Measurements from ENCODE around the gene EHMT1.

The EHMT1 gene

DNA sequence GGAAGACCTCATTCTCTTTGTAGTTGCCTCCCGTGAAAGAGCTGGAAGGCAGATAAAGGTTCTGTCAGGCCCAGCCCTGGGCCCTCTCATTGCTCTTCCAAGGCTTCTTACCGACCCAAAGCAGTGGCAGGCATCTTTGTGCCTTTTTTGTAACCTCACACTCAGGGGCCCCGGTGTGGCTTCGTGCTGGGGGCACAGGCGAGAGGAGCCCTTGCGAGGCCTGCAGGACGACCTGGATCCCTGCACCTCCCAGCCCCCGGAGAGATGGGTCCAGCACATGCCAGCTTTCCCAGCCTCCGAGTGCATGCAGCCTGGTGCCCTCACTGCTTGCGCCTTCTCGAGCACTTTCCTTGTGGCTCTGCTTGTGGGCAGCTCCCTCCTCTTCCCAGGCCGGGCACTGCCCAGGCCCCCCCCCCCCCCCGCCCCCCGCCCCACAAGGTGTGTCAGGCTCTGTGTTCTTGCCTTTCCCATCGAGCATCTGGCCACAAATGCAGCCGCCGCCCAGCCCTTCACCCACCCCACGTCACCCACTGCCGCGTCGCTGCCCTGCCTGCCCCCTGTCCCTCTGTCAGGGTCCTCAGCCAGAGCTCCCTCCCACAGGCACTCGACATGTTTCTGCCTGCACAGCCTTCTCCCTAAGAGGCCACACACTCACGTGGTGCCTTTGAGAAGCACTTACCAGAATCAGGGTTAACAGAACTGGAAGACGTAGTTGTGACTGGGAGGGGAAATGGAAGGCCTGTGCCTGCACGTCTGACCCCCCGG is 195.0 kb downstream of the EHMT1 start:
- DNase-seq: no peak

GRCh38 chr9:137814436-137814835 is 195.6 kb downstream of the EHMT1 start:
- DNase-seq: no peak

GRCh38 chr9:137814841-137815240 is 196.0 kb downstream of the EHMT1 start:
- DNase-seq: no peak

GRCh38 chr9:137815256-137816255 is 196.8 kb downstream of the EHMT1 start:
- DNase-seq: no peak

DNA sequence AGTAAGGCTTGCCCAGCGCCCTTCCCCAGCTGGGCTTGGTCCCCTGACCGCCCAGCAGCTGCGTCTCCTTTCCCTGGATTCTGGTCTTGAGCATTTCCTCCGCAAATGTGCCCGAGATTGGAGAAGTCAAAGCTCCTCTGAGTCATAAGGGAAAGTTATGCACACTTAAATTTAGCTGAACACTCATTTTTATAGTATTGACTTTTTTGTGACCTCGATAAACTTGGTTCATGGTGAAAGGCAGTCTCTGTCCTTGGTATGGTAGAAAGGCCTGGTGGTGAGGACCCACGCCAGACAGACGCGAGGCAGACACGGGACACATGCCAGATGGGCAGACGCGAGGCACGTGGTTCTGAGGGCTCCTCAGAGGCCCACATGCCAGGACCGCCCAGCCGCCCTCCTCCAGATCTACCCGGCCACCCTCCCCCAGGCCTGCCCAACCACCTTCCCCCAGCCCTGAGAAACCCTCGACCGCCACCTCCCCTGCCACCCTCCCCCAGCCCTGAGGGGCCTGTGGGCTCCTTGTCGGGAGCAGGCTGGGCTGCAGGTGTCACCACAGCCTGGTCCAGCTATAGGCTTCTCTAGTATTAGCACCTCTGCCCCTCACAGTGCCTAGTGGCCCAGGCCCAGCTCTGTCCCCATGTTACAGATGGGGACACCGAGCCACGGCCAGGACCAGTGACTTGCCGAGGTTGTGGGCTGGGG is 197.9 kb downstream of the EHMT1 start:
- no peak for DNase-seq

DNA sequence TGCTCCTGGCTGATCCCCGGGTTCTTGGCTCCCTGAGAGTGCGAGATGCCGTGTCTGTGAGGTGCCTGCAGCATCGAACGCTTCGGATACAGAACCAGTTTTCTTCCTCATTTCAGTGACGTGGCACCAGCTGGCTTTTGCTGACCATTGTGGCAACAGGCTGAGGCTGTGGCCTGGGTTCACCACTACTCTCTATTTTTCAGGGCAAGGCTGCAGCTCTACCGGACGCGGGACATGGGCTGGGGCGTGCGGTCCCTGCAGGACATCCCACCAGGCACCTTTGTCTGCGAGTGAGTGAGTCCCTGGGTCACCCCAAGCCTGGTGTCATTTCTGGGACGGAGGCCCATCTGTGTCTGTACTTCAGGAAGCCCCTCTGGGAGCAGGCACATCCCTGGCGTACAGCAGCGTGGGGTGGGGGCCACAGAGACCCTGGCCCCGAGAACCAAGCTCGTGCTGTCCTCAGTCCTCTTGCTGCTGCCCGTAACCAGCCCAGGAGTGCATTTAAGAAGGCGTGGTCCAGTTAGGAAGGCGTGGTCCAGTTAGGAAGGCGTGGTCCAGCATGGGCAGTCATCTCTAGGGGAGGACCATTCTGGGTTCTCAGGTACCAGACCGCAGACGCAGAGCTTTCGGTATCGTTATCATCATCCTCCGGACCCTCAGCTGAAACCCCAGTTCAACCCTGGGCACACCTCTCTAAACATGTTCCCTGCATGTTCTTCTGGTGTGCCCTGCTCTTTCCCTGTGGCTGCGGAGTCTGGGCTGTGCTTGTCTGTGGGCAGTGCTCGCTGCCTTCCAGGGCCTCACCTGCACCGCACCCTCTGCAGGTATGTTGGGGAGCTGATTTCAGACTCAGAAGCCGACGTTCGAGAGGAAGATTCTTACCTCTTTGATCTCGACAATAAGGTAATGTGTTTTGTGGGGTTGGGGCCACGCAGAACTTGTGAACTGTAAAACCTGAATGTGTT is 198.7 kb downstream of the EHMT1 start:
- no peak for DNase-seq

DNA sequence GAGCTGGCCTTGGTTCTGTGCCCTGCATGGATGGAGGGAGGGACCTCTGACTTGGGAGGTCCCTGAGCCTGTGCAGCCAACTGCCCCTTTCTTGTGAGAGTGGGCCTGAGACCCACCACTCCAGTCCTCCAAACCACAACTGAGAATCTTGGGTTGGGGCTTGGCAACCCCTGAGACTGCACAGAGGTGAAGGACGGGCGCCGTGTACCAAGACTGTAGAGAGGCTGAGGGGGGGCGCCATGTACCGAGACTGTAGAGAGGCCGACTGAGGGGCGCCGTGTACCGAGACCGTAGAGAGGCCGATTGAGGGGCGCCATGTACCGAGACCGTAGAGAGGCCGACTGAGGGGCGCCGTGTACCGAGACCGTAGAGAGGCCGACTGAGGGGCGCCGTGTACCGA is 199.5 kb downstream of the EHMT1 start:
- DNase-seq: no peak

DNA sequence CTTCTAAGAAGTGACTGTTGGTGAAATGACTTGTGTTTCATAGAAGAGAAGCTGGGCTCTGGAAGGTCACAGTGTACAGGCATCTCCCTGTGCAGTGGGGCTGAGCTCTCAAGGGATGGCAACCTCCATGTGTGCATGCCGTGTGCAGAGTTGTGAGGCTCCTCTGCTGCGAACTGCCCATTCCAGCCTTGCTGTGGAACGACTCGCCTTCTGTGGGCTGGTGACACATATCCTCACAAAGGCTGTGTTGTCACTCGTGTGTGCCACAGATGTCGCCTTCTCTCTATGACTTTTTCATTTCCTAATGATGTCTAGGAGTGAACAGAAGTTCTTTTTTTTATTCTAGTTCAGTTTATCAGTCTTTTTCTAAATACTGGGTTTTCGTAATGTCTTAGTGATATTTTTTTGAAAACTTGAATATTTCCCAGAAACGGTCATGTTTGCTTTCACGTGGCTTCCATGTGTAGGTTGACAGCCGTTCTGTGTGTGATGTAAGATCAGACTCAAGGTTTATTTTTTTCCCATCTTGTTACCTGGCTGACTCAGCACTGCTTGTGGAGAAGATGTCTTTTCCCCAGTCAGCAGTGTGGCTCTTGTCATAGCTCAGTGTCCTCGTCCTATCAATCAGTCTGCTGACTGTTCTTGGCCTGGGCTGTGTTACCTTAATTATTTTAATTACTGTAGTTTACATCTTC is 201.5 kb downstream of the EHMT1 start:
- DNase-seq: no peak

DNA sequence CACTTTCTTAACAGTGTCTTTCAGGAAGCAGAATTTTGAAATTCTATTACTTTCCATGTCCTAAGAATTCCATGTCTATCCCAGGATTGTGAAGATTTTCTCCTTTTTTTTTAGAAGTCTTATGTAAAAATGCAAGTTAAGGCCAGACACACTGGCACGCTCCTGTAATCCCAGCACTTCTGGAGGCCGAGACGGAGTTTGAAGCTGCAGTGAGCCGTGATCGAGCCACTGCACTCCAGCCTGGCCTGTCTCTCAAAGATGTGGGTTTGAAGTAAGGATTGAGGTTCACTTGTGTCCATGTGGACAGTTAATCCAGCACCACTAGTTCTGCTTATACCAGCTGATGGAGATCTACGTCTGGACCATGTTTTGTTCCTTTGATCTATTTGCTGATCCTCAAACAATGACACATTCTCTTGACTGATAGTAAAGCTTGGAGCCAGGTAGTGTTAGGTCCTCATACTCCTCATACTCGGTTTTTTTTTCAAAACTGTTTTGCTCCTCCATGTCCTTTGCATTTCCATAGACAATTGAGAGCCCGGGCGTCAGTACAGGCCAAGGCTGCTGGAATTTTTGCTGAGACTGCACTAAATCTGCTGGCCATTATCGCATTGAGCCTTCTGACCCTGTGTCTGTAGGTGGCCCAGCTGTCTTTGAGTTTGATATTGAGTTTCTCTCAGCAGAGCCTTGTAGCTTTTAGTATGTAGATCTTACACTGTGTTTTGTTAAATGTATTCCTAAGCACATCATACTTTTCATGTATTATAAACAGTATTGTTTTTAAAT is 205.4 kb downstream of the EHMT1 start:
- DNase-seq: no peak

DNA sequence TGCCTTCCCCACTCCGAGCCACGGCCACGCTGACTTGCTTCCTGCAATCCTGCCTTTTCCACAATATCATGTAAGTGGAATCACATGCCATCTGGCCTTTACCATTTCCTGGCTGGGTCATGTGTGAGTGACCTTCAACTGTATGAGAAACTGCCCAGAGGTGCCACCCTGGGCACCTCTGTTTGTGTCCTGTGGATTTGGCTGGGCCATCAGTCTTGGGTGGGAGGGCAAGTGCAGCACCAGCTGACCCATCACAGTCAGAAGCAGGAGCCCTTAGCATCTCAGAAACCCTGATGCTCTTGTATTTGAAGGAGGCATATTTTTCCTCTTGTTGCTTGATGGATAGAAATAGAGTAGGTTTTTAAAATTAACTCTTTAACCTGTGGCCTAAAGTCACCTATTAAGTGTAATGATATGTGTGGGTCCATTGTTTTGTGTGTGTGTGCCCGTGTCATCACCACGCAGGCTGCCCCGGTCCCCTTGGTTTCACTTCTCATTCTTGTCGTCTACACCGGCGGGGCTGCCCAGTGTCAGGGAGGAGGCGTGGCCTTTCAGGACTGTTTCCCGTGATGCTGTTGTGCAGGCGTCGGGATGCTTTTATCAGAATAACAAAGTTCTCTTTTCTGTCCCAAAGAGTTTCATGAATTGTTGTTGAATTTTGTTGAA is 206.7 kb downstream of the EHMT1 start:
- no peak for DNase-seq

DNA sequence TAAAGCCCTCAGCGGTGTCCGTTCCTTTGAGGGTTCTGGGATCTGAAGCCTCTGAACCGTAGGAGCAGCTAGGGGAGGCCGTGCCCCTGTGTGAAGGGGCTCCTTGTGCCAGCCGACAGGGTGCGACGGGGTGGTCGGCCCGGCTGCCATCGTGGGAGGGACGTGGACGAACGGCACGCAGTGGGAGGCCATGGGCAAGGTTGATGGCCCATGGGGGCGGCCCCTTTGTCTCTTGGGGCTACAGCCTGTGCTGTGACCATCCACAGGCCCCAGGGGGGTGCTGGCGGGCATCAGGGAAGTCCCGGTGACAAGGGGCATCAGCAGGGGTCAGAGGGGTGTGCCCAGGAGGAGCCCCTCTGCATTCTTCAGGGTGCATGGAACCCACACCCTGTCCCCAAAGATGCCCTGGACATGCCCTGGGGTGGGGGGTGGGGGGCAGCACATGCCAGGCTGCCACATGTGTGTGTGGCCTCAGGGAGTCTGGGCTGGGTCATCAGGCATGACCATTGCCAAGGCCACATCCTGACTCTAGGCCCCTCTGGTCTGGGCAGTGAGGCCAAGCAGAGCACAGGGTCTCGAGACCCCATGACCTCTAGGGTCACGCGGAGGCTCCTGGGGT is 209.2 kb downstream of the EHMT1 start:
- DNase-seq: no peak

GRCh38 chr9:137828527-137829259 is 209.9 kb downstream of the EHMT1 start:
- DNase-seq: no peak

- DNase-seq: no peak
Observed at GRCh38 chr9:137829260-137829996, 210.6 kb downstream of the EHMT1 start.

DNA sequence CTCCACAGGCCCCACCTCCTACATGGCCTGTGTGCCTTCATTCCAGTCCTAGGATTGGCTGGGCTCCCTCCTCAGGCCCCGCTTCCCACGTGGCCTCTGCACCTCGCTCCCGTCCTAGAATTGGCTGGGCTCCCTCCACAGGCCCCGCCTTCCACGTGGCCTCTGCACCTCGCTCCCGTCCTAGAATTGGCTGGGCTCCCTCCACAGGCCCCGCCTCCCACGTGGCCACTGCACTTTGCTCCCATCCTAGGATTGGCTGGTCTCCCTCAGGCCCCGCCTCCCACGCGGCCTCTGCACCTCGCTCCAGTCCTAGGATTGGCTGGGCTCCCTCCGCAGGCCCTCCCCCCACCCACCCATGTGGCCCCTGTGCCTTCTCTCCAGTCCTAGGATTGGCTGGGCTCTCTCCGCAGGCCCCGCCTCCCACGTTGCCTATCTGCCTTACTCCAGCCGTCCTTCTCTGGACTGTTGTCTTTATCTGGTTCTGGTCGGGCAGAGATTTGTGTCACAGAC is 213.4 kb downstream of the EHMT1 start:
- DNase-seq: no peak

DNA sequence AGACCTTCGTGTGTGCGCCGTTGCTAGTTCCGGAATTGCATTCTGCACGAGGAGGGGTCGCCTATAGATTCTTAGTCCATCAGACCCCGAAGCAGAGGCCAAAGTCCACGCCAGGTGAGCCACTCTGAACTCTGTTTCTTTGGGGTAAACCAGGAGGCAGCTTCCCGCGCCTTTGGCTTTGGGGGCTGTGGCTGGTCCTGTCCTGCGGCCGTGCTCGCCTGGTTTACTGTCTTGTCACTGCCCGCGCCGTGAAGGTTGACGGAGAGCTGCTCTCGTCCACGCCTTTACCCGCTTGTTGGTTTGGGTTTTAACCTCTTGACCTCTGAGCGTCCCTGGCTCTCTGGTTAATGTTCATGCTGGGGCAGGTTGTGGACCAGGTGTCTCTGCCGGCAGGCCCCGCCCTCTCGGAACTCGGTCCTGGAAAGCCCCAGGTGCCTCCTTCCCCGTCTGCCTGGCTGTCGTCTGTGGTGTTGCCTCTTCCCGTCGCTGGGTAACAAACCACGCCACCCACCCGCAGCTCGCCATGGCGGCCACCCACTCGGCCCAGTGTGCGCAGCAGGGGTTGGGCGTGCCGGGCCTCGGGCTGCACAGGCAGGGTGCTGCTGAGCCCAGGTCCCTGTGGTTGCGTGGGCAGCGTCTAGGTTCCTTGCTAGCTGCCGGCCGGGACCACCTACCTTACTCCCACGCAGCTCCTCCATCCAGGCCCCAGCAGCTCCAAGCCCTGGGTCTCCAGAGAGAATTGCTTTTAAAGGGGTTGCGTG is 214.2 kb downstream of the EHMT1 start:
- no peak for DNase-seq

DNA sequence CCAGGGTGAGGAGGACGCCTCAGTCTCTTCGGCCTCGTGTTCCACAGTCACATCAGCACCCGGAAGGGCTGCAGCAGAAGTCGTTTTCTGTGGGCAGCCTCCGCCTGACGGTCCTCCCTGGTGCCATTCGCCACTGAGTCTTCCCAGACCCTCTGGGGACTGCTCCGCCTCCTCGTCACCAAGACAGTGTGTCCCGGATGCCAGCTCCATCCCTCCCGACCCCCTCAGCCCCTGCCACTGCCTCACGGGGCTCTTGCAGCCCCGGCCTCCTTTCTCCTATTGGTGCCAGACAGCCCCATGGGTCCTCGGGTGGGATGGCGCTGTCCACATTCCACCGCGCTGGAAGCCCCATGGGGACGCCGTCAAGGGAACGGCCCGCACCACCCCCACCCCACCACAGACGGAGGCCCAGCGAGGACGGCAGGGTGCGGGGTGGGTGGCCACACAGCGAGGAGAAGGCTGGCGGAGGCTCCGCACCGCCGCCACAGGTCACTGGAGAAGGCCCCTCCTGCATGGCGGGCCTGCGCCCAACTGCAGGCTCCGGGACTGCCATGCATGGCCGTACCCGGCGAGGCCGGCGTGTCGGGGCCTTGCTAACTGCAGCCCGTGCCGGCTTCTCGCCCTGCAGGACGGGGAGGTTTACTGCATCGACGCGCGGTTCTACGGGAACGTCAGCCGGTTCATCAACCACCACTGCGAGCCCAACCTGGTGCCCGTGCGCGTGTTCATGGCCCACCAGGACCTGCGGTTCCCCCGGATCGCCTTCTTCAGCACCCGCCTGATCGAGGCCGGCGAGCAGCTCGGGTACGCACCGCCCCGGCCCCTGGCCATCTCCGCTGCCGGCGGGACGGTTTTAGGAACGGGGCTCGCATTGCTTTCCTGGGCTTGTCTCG is 215.2 kb downstream of the EHMT1 start:
- DNase-seq: no peak
